Measurements from ENCODE around the gene CPEB3. TPM values are rescaled to one million over a fixed set of nuclear protein-coding genes. Genes with fewer than 3 reads are reported as not detected.
A peak's percentile ranks its signal among the peaks of the same experiment; 100 is the strongest.

CPEB3 gene
- total RNA-seq, 1 experiment from 2014 or later: 0.62 TPM

DNA sequence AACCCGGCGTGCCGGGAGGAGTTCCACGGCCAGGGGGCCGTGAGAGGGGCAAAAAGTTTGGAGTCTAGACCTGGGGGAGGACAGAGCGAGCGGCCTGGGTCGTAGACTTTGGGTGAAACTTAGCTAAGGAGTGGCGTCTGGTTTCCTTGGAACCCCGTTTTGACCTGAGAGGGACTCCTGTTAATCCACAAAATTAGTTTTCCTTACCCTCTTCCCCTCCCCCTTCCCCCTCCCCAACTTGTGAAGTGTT lies 663 bp upstream of the CPEB3 start:
- no peak for DNase-seq
- H3K4me3 ChIP-seq (ENCODE audit: insufficient read depth, low read depth, low read length): peak overlapping the region; percentile 98

DNA sequence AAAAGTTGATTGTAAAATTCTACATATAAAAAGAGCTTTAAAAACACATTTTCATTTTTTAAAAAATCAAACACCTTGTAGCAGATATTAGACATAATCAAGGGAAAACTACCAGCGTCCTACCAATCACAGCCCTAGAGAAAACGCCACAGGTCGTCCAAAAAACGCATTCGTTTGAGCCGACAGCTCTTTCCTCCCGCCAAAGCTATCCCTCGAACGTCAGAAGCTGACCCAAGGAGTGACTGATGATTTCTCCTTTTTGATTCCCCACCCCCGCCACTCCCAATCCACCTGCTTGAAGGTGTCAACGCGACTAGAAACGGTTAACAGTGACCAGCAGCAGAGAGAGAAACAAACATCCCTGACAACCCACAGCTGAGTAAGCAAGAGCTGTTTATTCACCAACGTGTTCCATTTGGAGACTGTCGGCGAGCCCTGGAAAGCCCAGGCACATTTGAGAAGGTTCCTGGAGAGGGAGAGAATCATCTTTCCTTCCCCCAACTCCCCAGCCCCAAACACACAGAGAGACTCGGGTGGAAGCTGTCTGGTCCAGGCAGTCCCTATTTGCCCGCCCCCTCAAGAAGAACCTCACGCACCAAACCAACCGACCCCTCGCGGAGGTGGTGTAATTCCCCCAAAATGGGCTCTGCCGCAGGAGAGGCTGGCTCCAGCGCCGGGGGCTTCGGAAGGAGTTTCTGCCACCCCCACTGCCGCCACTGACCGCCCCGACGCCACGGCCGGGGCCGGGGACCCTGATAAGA lies 622 bp downstream of the CPEB3 start:
- peak; percentile 54 for DNase-seq
- Histone ChIP-seq H3K27me3 (ENCODE audit: control insufficient read depth, insufficient read depth, low read length) (no peaks in the 10 kb centered on the region), H3K36me3 (replicated peaks; ENCODE audit: control insufficient read depth, insufficient read depth, low read length) (peaks cover 3% of the 10 kb centered on the region), H3K4me3 (ENCODE audit: insufficient read depth, low read depth, low read length) (peak overlapping the region; percentile 98)

More for the DNA sequence above, 663 bp upstream of the CPEB3 start:
- peaks cover 3% of the 10 kb centered on the region for H3K36me3 ChIP-seq (replicated peaks; ENCODE audit: control insufficient read depth, insufficient read depth, low read length)
- H3K27me3 ChIP-seq (ENCODE audit: control insufficient read depth, insufficient read depth, low read length): no peaks in the 10 kb centered on the region

DNA sequence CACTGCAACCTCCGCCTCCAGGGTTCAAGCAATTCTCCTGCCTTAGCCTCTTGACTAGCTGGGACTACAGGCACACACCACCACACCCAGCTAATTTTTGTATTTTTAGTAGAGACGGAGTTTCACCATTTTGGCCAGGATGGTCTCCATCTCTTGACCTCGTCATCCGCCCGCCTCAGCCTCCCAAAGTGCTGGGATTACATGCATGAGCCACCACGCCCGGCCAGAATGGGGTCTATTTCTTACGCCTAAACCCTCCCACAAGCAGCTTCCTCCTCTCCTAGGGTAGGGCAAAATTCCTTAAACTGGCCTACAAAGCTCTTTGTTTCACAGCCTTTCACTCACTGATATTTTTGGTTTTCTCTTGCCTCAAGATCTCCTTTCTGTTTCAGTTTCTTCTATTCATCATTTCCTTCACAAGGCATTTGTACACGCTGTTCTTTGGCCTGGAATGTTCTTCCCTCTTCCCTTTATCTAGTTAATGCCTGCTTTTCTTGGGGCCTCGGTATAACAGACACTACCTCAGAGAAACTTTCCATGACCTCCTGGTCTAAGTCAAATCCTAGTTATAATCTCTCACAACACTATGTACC lies 6.7 kb downstream of the CPEB3 start:
- Histone ChIP-seq H3K4me3 (ENCODE audit: insufficient read depth, low read depth, low read length) (no peak overlapping the region), H3K36me3 (replicated peaks; ENCODE audit: control insufficient read depth, insufficient read depth, low read length) (no peaks in the 10 kb centered on the region), H3K27me3 (ENCODE audit: control insufficient read depth, insufficient read depth, low read length) (no peaks in the 10 kb centered on the region)
- no peak for DNase-seq

DNA sequence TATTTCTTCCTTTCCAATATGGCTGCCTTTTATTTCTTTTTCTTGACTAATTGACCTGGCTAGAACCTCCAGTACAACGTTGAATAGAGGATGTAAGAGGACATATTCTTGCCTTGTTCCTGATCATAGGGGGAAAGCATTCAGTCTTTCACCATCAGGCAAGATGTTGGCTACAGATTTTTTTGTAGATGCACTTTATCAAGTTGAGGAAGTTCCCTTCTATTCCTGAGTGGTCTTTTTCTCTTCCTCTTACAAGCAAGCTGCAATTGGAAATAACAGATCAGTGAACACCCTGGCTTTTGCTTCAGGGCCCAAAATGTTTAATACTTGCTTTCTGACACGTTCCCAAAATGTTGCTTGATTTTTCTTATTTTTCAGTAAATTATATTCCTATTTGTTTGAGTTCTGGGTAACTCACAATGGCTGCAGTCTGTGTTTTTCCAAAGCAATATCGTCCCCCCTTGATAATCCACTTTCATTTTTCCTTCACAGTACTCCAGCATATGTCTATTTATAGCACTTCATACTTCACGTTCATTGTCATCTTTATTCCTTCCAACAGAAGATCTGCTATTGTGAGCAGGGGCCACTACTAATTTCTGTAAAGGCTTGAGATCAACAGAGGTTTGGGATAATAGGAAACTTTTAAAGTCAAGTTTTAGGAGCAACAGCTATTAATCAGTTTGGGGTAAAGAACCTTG lies 11.7 kb downstream of the CPEB3 start:
- no peaks in the 10 kb centered on the region for H3K27me3 ChIP-seq (ENCODE audit: control insufficient read depth, insufficient read depth, low read length)
- no peaks in the 10 kb centered on the region for H3K36me3 ChIP-seq (replicated peaks; ENCODE audit: control insufficient read depth, insufficient read depth, low read length)
- no peak for DNase-seq
- H3K4me3 ChIP-seq (ENCODE audit: insufficient read depth, low read depth, low read length): no peak overlapping the region

DNA sequence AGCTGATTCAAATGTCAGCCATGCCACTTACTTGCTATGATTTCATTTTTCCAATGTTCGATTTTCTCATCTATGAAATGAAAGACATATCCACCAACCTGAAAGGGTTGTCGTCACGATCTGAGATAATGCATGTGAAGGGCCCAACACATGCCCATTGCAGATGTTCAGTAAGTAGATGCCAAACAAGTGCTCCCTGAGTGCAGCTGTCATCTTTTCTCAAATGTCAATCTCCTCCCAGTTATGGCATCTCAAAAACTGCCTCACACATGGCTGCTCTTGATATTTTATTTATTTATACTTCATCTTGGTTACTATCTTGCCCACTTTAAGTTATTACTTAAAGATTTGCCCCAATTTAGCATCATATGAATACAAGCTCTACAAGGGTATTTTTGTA lies 16.8 kb downstream of the CPEB3 start:
- Histone ChIP-seq H3K4me3 (ENCODE audit: insufficient read depth, low read depth, low read length) (no peak overlapping the region), H3K27me3 (ENCODE audit: control insufficient read depth, insufficient read depth, low read length) (no peaks in the 10 kb centered on the region), H3K36me3 (replicated peaks; ENCODE audit: control insufficient read depth, insufficient read depth, low read length) (no peaks in the 10 kb centered on the region)
- no peak for DNase-seq

DNA sequence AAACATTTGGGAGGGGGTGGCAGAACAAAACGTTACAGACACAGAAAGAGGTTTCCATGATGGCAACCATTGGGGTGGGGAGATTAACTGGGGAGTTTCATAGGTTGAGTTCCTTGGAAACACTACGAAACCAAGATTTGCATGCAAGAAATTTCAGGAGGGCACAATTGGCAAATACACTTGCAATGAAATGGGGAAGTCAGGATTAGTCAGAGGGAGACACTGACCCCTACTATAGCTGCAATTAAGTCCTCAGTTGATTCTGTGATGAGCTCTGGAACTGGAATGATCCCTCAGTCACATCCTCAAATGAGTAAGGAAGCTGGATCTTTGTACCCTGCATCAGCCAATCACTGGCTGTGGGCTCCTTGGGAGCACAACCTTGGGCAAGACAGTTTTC lies 22.1 kb downstream of the CPEB3 start:
- no peak for DNase-seq
- no peaks in the 10 kb centered on the region for H3K27me3 ChIP-seq (ENCODE audit: control insufficient read depth, insufficient read depth, low read length)
- no peak overlapping the region for H3K4me3 ChIP-seq (ENCODE audit: insufficient read depth, low read depth, low read length)
- no peaks in the 10 kb centered on the region for H3K36me3 ChIP-seq (replicated peaks; ENCODE audit: control insufficient read depth, insufficient read depth, low read length)

DNA sequence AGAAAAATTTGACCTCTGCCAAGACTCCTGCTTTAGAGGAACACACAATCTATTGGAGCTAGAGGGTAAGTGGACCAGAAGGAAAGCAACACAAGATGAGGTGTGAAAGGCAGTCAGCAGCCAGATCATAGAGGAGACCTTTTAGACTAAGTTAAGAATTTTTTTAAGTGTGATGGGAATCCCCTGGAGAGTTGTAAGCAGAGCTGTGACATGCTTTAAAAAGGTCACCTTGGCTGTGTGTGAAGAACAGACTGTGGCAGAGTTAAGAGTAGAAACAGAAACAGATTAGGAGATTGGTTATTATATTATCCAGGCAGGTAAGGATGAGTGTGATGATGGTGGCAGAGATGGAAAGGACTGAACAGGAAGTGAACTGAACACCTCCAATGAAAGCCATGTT lies 23.5 kb downstream of the CPEB3 start:
- H3K36me3 ChIP-seq (replicated peaks; ENCODE audit: control insufficient read depth, insufficient read depth, low read length): no peaks in the 10 kb centered on the region
- no peak for DNase-seq
- no peaks in the 10 kb centered on the region for H3K27me3 ChIP-seq (ENCODE audit: control insufficient read depth, insufficient read depth, low read length)
- H3K4me3 ChIP-seq (ENCODE audit: insufficient read depth, low read depth, low read length): no peak overlapping the region

DNA sequence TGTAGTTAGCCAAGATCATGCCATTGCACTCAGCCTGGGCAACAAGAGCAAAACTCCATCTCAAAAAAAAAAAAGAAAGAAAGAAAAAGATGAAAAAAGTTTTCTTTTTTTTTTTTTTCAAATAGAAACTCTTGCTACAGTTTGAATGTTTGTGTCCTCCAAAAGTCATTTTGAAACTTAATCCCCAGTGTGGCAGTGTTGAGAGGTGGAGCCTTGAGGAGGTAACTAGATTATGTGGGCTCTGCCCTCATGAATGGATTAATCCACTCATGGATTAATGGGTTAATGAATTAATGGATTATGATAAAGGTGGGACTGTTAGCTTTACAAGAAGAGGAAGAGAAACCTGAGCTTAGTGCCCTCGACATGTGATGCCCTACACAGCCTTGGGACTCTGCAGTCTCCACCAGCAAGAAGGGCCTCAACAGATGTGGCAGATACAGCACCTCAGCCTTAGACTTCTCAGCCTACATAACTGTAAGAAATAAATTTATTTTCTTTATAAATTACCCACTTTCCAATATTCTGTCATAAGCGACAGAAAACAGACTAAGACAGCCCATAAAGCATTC lies 25.1 kb downstream of the CPEB3 start:
- DNase-seq: no peak
- H3K27me3 ChIP-seq (ENCODE audit: control insufficient read depth, insufficient read depth, low read length): no peaks in the 10 kb centered on the region
- no peak overlapping the region for H3K4me3 ChIP-seq (ENCODE audit: insufficient read depth, low read depth, low read length)
- H3K36me3 ChIP-seq (replicated peaks; ENCODE audit: control insufficient read depth, insufficient read depth, low read length): no peaks in the 10 kb centered on the region

DNA sequence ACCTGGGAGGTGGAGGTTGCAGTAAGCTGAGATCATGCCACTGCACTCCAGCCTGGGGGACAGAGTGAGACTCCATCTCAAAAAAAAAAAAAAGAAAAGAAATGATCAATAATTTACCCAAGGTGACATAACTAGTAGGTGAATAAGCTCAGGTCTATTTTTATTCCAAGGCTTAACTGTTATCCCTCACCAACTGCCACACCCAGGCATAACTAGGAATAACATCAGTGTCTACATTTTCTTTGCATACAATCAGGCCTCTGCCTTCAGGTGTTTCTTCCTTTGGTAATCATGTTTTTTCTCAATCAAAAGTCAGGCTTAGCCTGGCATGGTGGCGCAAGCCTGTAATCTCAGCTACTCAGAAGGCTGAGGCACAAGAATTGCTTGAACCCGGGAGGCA lies 26.6 kb downstream of the CPEB3 start:
- no peak for DNase-seq
- Histone ChIP-seq H3K27me3 (ENCODE audit: control insufficient read depth, insufficient read depth, low read length) (no peaks in the 10 kb centered on the region), H3K36me3 (replicated peaks; ENCODE audit: control insufficient read depth, insufficient read depth, low read length) (no peaks in the 10 kb centered on the region), H3K4me3 (ENCODE audit: insufficient read depth, low read depth, low read length) (no peak overlapping the region)

DNA sequence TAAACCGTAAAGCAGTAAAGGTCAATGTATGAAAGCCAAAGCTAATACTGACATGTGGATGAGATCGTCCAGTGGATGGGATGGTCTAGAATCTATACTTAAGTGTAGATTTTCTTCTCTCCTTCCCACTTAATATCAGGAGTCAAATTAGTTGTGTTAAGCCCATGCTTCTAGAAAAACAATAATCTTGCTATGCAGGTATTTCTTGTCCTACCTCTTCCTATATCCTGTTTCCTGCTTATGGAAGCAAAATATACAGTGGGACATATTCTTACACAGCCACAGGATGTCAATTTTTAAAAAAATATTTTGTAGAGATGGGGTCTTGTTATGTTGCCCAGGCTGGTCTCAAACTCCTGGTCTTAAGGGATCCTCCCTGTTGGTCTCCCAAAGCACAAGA lies 27.5 kb downstream of the CPEB3 start:
- H3K4me3 ChIP-seq (ENCODE audit: insufficient read depth, low read depth, low read length): no peak overlapping the region
- no peaks in the 10 kb centered on the region for H3K27me3 ChIP-seq (ENCODE audit: control insufficient read depth, insufficient read depth, low read length)
- no peak for DNase-seq
- H3K36me3 ChIP-seq (replicated peaks; ENCODE audit: control insufficient read depth, insufficient read depth, low read length): no peaks in the 10 kb centered on the region

DNA sequence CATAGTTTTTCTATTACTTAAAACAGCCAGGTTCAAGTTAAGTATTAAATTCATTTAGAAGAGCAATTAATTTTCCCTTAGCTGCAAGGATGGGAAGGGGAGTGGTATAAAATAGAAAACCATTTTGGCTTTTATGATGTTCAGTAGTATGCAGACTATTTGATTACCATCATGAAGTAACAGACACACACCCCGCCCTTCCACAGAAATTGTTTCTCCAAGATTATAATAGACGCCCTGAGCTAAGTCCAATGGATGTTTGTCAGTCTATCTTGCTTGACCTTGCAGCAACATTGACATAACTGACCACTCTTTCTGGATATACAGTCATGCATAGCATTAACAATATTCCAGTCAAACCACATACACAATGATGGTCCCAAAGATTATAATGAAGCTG lies 42.3 kb downstream of the CPEB3 start:
- no peak overlapping the region for H3K4me3 ChIP-seq (ENCODE audit: insufficient read depth, low read depth, low read length)
- DNase-seq: no peak
- no peaks in the 10 kb centered on the region for H3K36me3 ChIP-seq (replicated peaks; ENCODE audit: control insufficient read depth, insufficient read depth, low read length)
- no peaks in the 10 kb centered on the region for H3K27me3 ChIP-seq (ENCODE audit: control insufficient read depth, insufficient read depth, low read length)

DNA sequence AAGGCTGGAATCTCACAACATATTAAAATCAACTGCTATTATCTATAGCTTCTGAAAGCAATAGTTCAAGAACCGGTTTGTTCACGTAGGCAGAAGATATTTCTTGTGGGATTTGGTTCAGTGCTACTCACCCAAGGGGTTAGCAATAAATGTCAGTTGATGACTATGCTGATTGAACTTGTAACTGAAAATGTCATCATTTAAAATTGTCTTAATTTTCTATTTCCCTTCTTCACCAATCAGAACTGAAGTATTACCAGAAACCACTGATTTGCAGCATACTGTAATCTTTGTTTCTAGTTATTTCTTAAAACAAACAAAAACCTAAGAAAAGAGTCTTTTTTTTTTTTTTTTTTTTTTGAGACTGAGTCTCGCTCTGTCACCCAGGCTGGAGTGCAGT lies 46.1 kb downstream of the CPEB3 start:
- no peak for DNase-seq
- H3K4me3 ChIP-seq (ENCODE audit: insufficient read depth, low read depth, low read length): no peak overlapping the region
- H3K36me3 ChIP-seq (replicated peaks; ENCODE audit: control insufficient read depth, insufficient read depth, low read length): no peaks in the 10 kb centered on the region
- H3K27me3 ChIP-seq (ENCODE audit: control insufficient read depth, insufficient read depth, low read length): peaks cover 5% of the 10 kb centered on the region

DNA sequence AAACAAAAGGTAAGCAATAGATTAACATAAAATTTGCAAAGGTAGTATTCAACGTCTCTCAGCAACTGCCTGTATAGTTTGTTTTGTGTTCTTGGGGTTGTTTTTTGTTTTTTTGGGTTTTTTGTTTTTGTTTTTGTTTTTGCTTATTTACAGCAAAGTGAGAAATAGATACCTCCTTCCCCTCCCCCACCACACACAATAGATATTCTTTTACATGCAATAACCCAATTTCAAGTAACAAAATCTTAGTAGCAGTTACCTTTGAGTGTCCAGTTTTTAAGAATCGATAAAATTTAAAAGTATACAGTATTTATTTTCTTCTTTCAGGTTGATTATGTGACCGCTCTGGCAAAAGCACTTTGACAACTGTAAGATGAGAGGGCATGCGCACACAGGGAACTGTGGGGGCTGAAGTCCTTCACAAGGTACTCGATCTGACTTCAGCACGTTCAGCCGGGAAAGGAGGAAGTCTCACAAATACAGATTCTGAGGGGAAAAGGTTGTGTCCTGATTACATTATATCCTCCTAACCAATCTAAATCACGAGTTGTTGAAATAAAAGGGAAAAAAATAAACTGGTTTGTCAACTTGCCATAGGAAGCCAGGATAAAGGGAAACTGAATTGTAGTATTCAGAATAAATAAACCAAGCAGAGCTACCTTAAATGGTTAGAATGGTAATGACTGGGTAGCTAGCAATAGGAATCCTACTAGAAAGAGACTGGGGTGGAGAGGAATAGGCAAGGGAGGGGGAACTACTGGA lies 47.8 kb downstream of the CPEB3 start:
- peak; percentile 64 for DNase-seq
- H3K4me3 ChIP-seq (ENCODE audit: insufficient read depth, low read depth, low read length): no peak overlapping the region
- H3K27me3 ChIP-seq (ENCODE audit: control insufficient read depth, insufficient read depth, low read length): peaks cover 22% of the 10 kb centered on the region
- no peaks in the 10 kb centered on the region for H3K36me3 ChIP-seq (replicated peaks; ENCODE audit: control insufficient read depth, insufficient read depth, low read length)

DNA sequence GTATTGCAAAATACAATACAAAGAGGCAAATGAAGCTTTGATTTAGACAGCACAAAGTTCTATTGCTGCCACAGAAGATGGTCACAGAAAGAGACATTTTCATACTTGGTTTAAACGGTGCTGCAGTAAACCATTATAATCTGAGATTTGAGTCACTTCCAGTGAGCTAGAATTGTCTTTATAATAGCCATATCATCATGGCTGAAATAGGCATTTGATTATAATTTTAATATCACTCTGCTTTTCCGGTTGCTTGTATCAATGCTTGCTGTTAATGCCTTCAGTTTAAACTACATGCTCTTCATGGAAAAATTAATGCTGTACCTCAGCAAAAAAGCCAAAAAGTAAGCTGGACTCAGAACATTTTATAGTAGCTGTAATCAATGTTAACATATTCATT lies 48.5 kb downstream of the CPEB3 start:
- no peak for DNase-seq
- H3K36me3 ChIP-seq (replicated peaks; ENCODE audit: control insufficient read depth, insufficient read depth, low read length): no peaks in the 10 kb centered on the region
- no peak overlapping the region for H3K4me3 ChIP-seq (ENCODE audit: insufficient read depth, low read depth, low read length)
- peaks cover 25% of the 10 kb centered on the region for H3K27me3 ChIP-seq (ENCODE audit: control insufficient read depth, insufficient read depth, low read length)
